SK-N-SH (cell line): ENCODE results near the gene TCF15. TPM values are rescaled to one million over a fixed set of nuclear protein-coding genes. Genes with fewer than 3 reads are reported as not detected.

Experiments used
- CTCF ChIA-PET: fragments of 300-600, 350-600 bp; formaldehyde crosslinking; extraction: SDS; loops from one replicate; lab custom pipeline; 2021; lab: Yijun Ruan, JAX
- POLR2A ChIA-PET: fragments of 350-600 bp; sonication (Branson Sonifier 250); formaldehyde crosslinking; extraction: SDS; loops from one replicate; lab custom pipeline; 2020; ENCODE audit warnings: antibody characterized with exemption, inconsistent platforms; lab: Yijun Ruan, JAX
- DNase-seq: peaks from one replicate; pipeline ENCODE4 v3.0.0; 2012
- H2AFZ ChIP-seq: fragments of 200-600 bp; sonication (generic); 2 replicates; pipeline ENCODE4 v1.8.1; 2016; ENCODE audit warnings: antibody characterized with exemption, mild to moderate bottlenecking, low read depth
- H3F3A ChIP-seq: fragments of 200-600 bp; sonication (generic); replicated peaks from 2 replicates; pipeline ENCODE3; 2016; ENCODE audit warnings: antibody characterized with exemption, mild to moderate bottlenecking; ENCODE audit not compliant: insufficient read depth
- H3K27ac ChIP-seq, 2 experiments: fragments of 200-500 bp in 1 of 2; fragments of 200-600 bp in 1 of 2; sonication (Bioruptor generic) in 1 of 2; sonication (generic), shearing (Covaris generic) in 1 of 2; 2 replicates each; pipeline versions ENCODE4 v1.5.1 to v1.6.1; 2014 to 2016; ENCODE audit warnings: low read depth in 2 of 2, inconsistent platforms in 1 of 2, low read length in 1 of 2, mild to moderate bottlenecking in 1 of 2, mixed read lengths in 1 of 2
- H3K27me3 ChIP-seq: fragments of 200-600 bp; sonication (generic), shearing (Covaris generic); 2 replicates; pipeline ENCODE4 v1.6.1; 2016; ENCODE audit warnings: mixed run types; ENCODE audit not compliant: insufficient read depth
- H3K36me3 ChIP-seq, 2 experiments: fragments of 200-500 bp in 1 of 2; fragments of 200-600 bp in 1 of 2; sonication (Bioruptor generic) in 1 of 2; sonication (generic) in 1 of 2; replicated peaks in 1 of 2; 2 replicates each; pipeline versions ENCODE3 to v1.5.1; 2014 to 2016; ENCODE audit warnings: low read length in 1 of 2, mild to moderate bottlenecking in 1 of 2; ENCODE audit not compliant: insufficient read depth in 2 of 2, control insufficient read depth in 1 of 2
- H3K4me1 ChIP-seq, 2 experiments: fragments of 200-500 bp in 1 of 2; fragments of 200-600 bp in 1 of 2; sonication (Bioruptor generic) in 1 of 2; sonication (generic), shearing (Covaris generic) in 1 of 2; 2 replicates each; pipeline versions ENCODE4 v1.5.1 to v1.6.1; 2014 to 2016; ENCODE audit warnings: low read depth in 1 of 2, low read length in 1 of 2, mixed run types in 1 of 2; ENCODE audit not compliant: insufficient read depth in 2 of 2, control insufficient read depth in 1 of 2
- H3K4me2 ChIP-seq: fragments of 200-600 bp; sonication (generic), shearing (Covaris generic); 2 replicates; pipeline ENCODE4 v1.6.1; 2017; ENCODE audit warnings: mixed run types
- H3K4me3 ChIP-seq, 2 experiments: fragments of 200-500 bp in 1 of 2; fragments of 200-600 bp in 1 of 2; sonication (Bioruptor generic) in 1 of 2; sonication (generic), shearing (Covaris generic) in 1 of 2; 2 replicates each; pipeline versions ENCODE4 v1.5.1 to v1.8.1; 2014 to 2016; ENCODE audit warnings: low read depth in 2 of 2, inconsistent platforms in 1 of 2, low read length in 1 of 2, mild to moderate bottlenecking in 1 of 2, mixed read lengths in 1 of 2, moderate library complexity in 1 of 2
- H3K79me2 ChIP-seq: fragments of 200-600 bp; sonication (generic); 2 replicates; pipeline ENCODE4 v1.8.1; 2017; ENCODE audit warnings: mild to moderate bottlenecking; ENCODE audit not compliant: insufficient read depth
- H3K9ac ChIP-seq: fragments of 200-600 bp; sonication (generic); 2 replicates; pipeline ENCODE4 v1.6.1; 2017; ENCODE audit warnings: mixed run types
- H3K9me2 ChIP-seq: fragments of 200-600 bp; sonication (generic); 2 replicates; pipeline ENCODE4 v1.6.1; 2017; ENCODE audit warnings: mixed run types
- H3K9me3 ChIP-seq: fragments of 200-600 bp; sonication (generic); 2 replicates; pipeline ENCODE4 v1.6.1; 2017; ENCODE audit warnings: mixed run types, mild to moderate bottlenecking, moderate library complexity
- H4K20me1 ChIP-seq: fragments of 200-600 bp; sonication (generic); 2 replicates; pipeline ENCODE4 v1.6.1; 2017; ENCODE audit warnings: mild to moderate bottlenecking, mixed run types; ENCODE audit not compliant: insufficient read depth
- CHD2 ChIP-seq: fragments of 150-350 bp; IDR thresholded peaks from 2 replicates; pipeline ENCODE4 v1.6.1; 2018; ENCODE audit warnings: low read length; ENCODE audit not compliant: partially characterized antibody
- ELF1 ChIP-seq: IDR thresholded peaks from 2 replicates; pipeline ENCODE4 v1.4.0; 2012
- EZH2phosphoT487 ChIP-seq: fragments of 200-600 bp; sonication (generic); IDR thresholded peaks from 2 replicates; pipeline ENCODE4 v1.6.1; 2017; ENCODE audit warnings: low read depth, mixed run types, mild to moderate bottlenecking, antibody characterized with exemption, moderate library complexity, borderline replicate concordance
- FOSL2 ChIP-seq: IDR thresholded peaks from 2 replicates; pipeline ENCODE4 v1.4.0; 2012; ENCODE audit warnings: low read depth, mild to moderate bottlenecking, moderate library complexity, borderline replicate concordance
- FOXJ3 ChIP-seq: sonication (generic); formaldehyde crosslinking; IDR thresholded peaks from 2 replicates; pipeline ENCODE4 v1.5.1; 2020; ENCODE audit warnings: mild to moderate bottlenecking, missing genetic modification reagents
- GATA2 ChIP-seq: sonication (generic); formaldehyde crosslinking; IDR thresholded peaks from 2 replicates; pipeline ENCODE4 v1.5.0; 2020; ENCODE audit warnings: mild to moderate bottlenecking, missing genetic modification reagents
- MAX ChIP-seq: IDR thresholded peaks from 2 replicates; pipeline ENCODE4 v1.4.0; 2012; ENCODE audit warnings: low read depth
- MEF2A ChIP-seq: IDR thresholded peaks from 2 replicates; pipeline ENCODE4 v1.4.0; 2012; ENCODE audit warnings: low read depth, borderline replicate concordance
- MXI1 ChIP-seq: IDR thresholded peaks from 2 replicates; pipeline ENCODE4 v1.6.1; 2012; ENCODE audit warnings: mild to moderate bottlenecking, low read depth, low read length, improper control_type of control experiment
- NFIC ChIP-seq: IDR thresholded peaks from 2 replicates; pipeline ENCODE4 v1.4.0; 2012; ENCODE audit warnings: borderline replicate concordance
- POLR2AphosphoS5 ChIP-seq: IDR thresholded peaks from 2 replicates; pipeline ENCODE4 v1.6.1; 2012; ENCODE audit warnings: low read depth, low read length
- RFX5 ChIP-seq: IDR thresholded peaks from 2 replicates; pipeline ENCODE4 v1.6.1; 2012; ENCODE audit warnings: mild to moderate bottlenecking, improper control_type of control experiment, low read length
- SIN3A ChIP-seq: IDR thresholded peaks from 2 replicates; pipeline ENCODE4 v1.6.1; 2012; ENCODE audit warnings: low read depth, mild to moderate bottlenecking, low read length, moderate library complexity, borderline replicate concordance
- TAF1 ChIP-seq: IDR thresholded peaks from 2 replicates; pipeline ENCODE4 v1.6.1; 2012; ENCODE audit warnings: low read depth, mild to moderate bottlenecking, low read length, moderate library complexity, borderline replicate concordance
- TCF12 ChIP-seq: IDR thresholded peaks from 2 replicates; pipeline ENCODE4 v1.4.0; 2012
- USF1 ChIP-seq: IDR thresholded peaks from 2 replicates; pipeline ENCODE4 v1.4.0; 2012; ENCODE audit warnings: low read depth, borderline replicate concordance
- USF2 ChIP-seq: fragments of 150-350 bp; IDR thresholded peaks from 2 replicates; pipeline ENCODE4 v1.6.1; 2017; ENCODE audit warnings: antibody characterized with exemption, low read length, low read depth, borderline replicate concordance
- WGBS: methylation state at CpG from one replicate; pipeline ENCODE4 v1.1.6; 2017; ENCODE audit warnings: low lambda C conversion rate; 5-methylcytosine and 5-hydroxymethylcytosine counted together
- polyA plus RNA-seq, 3 experiments: library from polyadenylated mRNA; depleted of rRNA; stranded (reverse); fragments of >200 nt; gene quantifications; 2 replicates each; pipeline ENCODE4 v1.2.3, GENCODE V29; 2012

TCF15 gene
- polyA plus RNA-seq, 1 of the 3 experiments (the other 2 are of a cell fraction) = not detected

- H3K27ac ChIP-seq = no peak overlapping the region
- H3K4me1 ChIP-seq = peaks cover 0 to 3% of the 10 kb centered on the region in 2 experiments; a peak in 1 of 4 replicates
- no peaks in the 10 kb centered on the region for H3K36me3 ChIP-seq
- no peaks in the 10 kb centered on the region for H3K79me2 ChIP-seq
- no peak overlapping the region for H3K4me2 ChIP-seq
- POLR2A ChIA-PET = no interaction called here
- no peak overlapping the region for H3K9ac ChIP-seq
- no peaks in the 10 kb centered on the region for H3K27me3 ChIP-seq
- H3F3A ChIP-seq = no peaks in the 10 kb centered on the region
- CTCF ChIA-PET = interaction anchor here (1.2 to 2.6 kb wide), 3 partner anchors 42 to 126 kb away, joined by 3 to 13 read pairs (median 3); no protein-coding TSS in a partner anchor
- no peaks in the 10 kb centered on the region for H3K9me3 ChIP-seq
- DNase-seq = no peak
- H4K20me1 ChIP-seq = no peaks in the 10 kb centered on the region
- H3K4me3 ChIP-seq = no peak overlapping the region
- 56% methylated on average over 6 of the region's 8 CpGs for WGBS
- no peaks in the 10 kb centered on the region for H3K9me2 ChIP-seq
- TF ChIP-seq USF2 = no peak
- no peak for TF ChIP-seq USF1
- TF ChIP-seq GATA2 (CRISPR knock-in tag) = no peak
- no peak for TF ChIP-seq TCF12
- no peak for TF ChIP-seq CHD2
- no peak for TF ChIP-seq EZH2phosphoT487
- no peak for TF ChIP-seq TAF1
- no peak for TF ChIP-seq FOSL2
- TF ChIP-seq MXI1 = no peak
- TF ChIP-seq NFIC = no peak
- TF ChIP-seq MAX = no peak
- TF ChIP-seq SIN3A = no peak
- TF ChIP-seq RFX5 = no peak
- TF ChIP-seq MEF2A = no peak
- no peak for TF ChIP-seq FOXJ3
- no peak for TF ChIP-seq POLR2AphosphoS5
- no peak for TF ChIP-seq ELF1
- H2AFZ ChIP-seq = no peak overlapping the region
Measured at GRCh38 chr20:603116-603640, 6.9 kb downstream of the TCF15 start.
